Endothelial cell of umbilical vein (primary cell): ENCODE results near the gene PIANP. TPM values are rescaled to one million over a fixed set of nuclear protein-coding genes. Genes with fewer than 3 reads are reported as not detected.
A peak's percentile ranks its signal among the peaks of the same experiment; 100 is the strongest.

Experiments
- BruUV-seq: library from RNA; stranded (reverse); fragments of 400-500 nt; replicated peaks from 2 replicates; lab custom pipeline; 2021; lab: Mats Ljungman, UMichigan
- CTCF ChIA-PET: fragments of 300-600, 350-600 bp; sonication (Branson Sonifier 250); formaldehyde crosslinking; loops from one replicate; lab custom pipeline; 2021; ENCODE audit warnings: antibody characterized with exemption, inconsistent platforms; lab: Charles Lee
- POLR2A ChIA-PET: fragments of 300-600, 350-600 bp; sonication (Branson Sonifier 250); formaldehyde crosslinking; loops from one replicate; lab custom pipeline; 2021; ENCODE audit warnings: antibody characterized with exemption, inconsistent platforms; lab: Charles Lee
- DNase-seq: peaks from one replicate; pipeline ENCODE4 v3.0.0-alpha.2; 2011; ENCODE audit warnings: low read depth, low spot score
- FAIRE-seq: peaks from 2 replicates; lab custom pipeline; 2011; peaks lifted over from hg19 to GRCh38; lab: Jason Lieb, UNC
- H2AFZ ChIP-seq: 2 replicates; pipeline ENCODE4 v1.6.0; 2012; ENCODE audit warnings: low read depth, low read length, control low read depth, inconsistent platforms
- H3K27ac ChIP-seq: 2 replicates; pipeline ENCODE4 v1.5.1; 2011; ENCODE audit warnings: low read depth, mild to moderate bottlenecking, control low read depth, low read length, moderate library complexity; ENCODE audit not compliant: insufficient read depth
- H3K27me3 ChIP-seq, 2 experiments: 2 replicates each; pipeline versions ENCODE4 v1.6.0 to v1.6.1; 2011; ENCODE audit warnings: low read length in 2 of 2, mixed read lengths in 1 of 2; ENCODE audit not compliant: control insufficient read depth in 2 of 2, insufficient read depth in 2 of 2
- H3K36me3 ChIP-seq, 2 experiments: 2 replicates in 1 of 2; 3 replicates in 1 of 2; pipeline ENCODE4 v1.5.1; 2011; ENCODE audit warnings: low read length in 2 of 2, mild to moderate bottlenecking in 1 of 2, moderate library complexity in 1 of 2; ENCODE audit not compliant: control insufficient read depth in 2 of 2, insufficient read depth in 2 of 2; ENCODE audit errors: extremely low read depth in 1 of 2
- H3K4me1 ChIP-seq: 3 replicates; pipeline ENCODE4 v1.5.1; 2011; ENCODE audit warnings: mild to moderate bottlenecking, low read length; ENCODE audit not compliant: control insufficient read depth, insufficient read depth; ENCODE audit errors: extremely low read depth
- H3K4me2 ChIP-seq: 2 replicates; pipeline ENCODE4 v1.6.1; 2011; ENCODE audit warnings: low read length, control low read depth, mixed read lengths; ENCODE audit not compliant: insufficient read depth
- H3K4me3 ChIP-seq, 3 experiments: fragments of 200-600 bp in 1 of 3; sonication (generic), shearing (Covaris generic) in 1 of 3; replicated peaks in 1 of 3; 2 replicates each; pipeline ENCODE4 v1.5.1; 2011 to 2016; ENCODE audit warnings: control low read depth in 3 of 3, low read length in 3 of 3, mild to moderate bottlenecking in 2 of 3, inconsistent platforms in 1 of 3, low read depth in 1 of 3, moderate library complexity in 1 of 3; ENCODE audit not compliant: insufficient read depth in 1 of 3
- H3K79me2 ChIP-seq: 2 replicates; pipeline ENCODE4 v1.6.0; 2012; ENCODE audit warnings: low read length, inconsistent platforms; ENCODE audit not compliant: control insufficient read depth, insufficient read depth
- H3K9ac ChIP-seq: replicated peaks from 2 replicates; pipeline ENCODE3; 2011; ENCODE audit warnings: low read length, control low read depth; ENCODE audit not compliant: insufficient read depth; ENCODE audit errors: extremely low read depth
- H3K9me1 ChIP-seq: replicated peaks from 3 replicates; pipeline ENCODE4 v1.6.0; 2011; ENCODE audit warnings: mild to moderate bottlenecking, low read length; ENCODE audit not compliant: control insufficient read depth, insufficient read depth; ENCODE audit errors: extremely low read depth
- H3K9me3 ChIP-seq: replicated peaks from 2 replicates; pipeline ENCODE4 v1.5.1; 2012; ENCODE audit warnings: low read length, inconsistent platforms; ENCODE audit not compliant: control insufficient read depth, insufficient read depth
- H4K20me1 ChIP-seq: replicated peaks from 2 replicates; pipeline ENCODE3; 2011; ENCODE audit warnings: mild to moderate bottlenecking, low read length; ENCODE audit not compliant: control insufficient read depth, insufficient read depth; ENCODE audit errors: extremely low read depth
- CTCF ChIP-seq, 2 donors: IDR thresholded peaks; 1 replicate in 1 of 2; 2 replicates in 1 of 2; pipeline ENCODE4 v1.5.1; 2011; ENCODE audit warnings: low read length in 2 of 2, mild to moderate bottlenecking in 2 of 2, moderate library complexity in 2 of 2, control low read depth in 1 of 2, inconsistent platforms in 1 of 2, low read depth in 1 of 2; ENCODE audit not compliant: insufficient read depth in 1 of 2; ENCODE audit errors: extremely low read depth in 1 of 2
- EZH2 ChIP-seq: IDR thresholded peaks from 2 replicates; pipeline ENCODE4 v1.6.1; 2012; ENCODE audit warnings: borderline replicate concordance, low read depth, mild to moderate bottlenecking, moderate library complexity, low read length, inconsistent platforms; ENCODE audit not compliant: severe bottlenecking
- GATA2 ChIP-seq: IDR thresholded peaks from 2 replicates; pipeline ENCODE4 v1.7.0; 2011; ENCODE audit warnings: low read depth, mild to moderate bottlenecking, moderate library complexity, mixed read lengths, low read length; ENCODE audit not compliant: insufficient read length, insufficient read depth
- JUN ChIP-seq: IDR thresholded peaks from 2 replicates; pipeline ENCODE4 v1.6.1; 2011; ENCODE audit warnings: borderline replicate concordance, low read depth; ENCODE audit not compliant: insufficient read length, insufficient read depth
- MAX ChIP-seq: IDR thresholded peaks from 2 replicates; pipeline ENCODE4 v1.6.1; 2011; ENCODE audit not compliant: insufficient read depth, insufficient read length
- MYC ChIP-seq: IDR thresholded peaks from one replicate; pipeline ENCODE4 v1.6.1; 2011; ENCODE audit warnings: mild to moderate bottlenecking, low read depth, low read length
- POLR2A ChIP-seq: IDR thresholded peaks from 2 replicates; pipeline ENCODE4 v1.6.1; 2012; ENCODE audit warnings: low read depth, mild to moderate bottlenecking, control low read depth, low read length
- POLR2AphosphoS5 ChIP-seq: IDR thresholded peaks from 2 replicates; pipeline ENCODE4 v1.6.1; 2012; ENCODE audit warnings: low read depth, mild to moderate bottlenecking, control low read depth, low read length, moderate library complexity; ENCODE audit not compliant: insufficient read depth
- dilution Hi-C: fragments of 300-500 bp; cut with MboI; formaldehyde crosslinking; loops from one replicate; pipeline ENCODE4 v1.15.0; 2019; ENCODE audit warnings: low sequenced_read_pairs; ENCODE audit not compliant: extremely low pct_ligation_motif_present
- intact Hi-C: fragments of 100-400 bp; cut with micrococcal nuclease; formaldehyde crosslinking; loops from one replicate; pipeline ENCODE4 v1.10.0; 2022
- polyA plus RNA-seq, 4 experiments: library from polyadenylated mRNA; depleted of rRNA in 3 of 4; stranded (reverse) in 3 of 4; unstranded in 1 of 4; fragments of >200 nt; gene quantifications; 2 replicates each; pipeline versions ENCODE4 v1.2.1 to v1.2.3, GENCODE V29; 2011 to 2012; ENCODE audit warnings: missing spikeins in 1 of 4
- total RNA-seq: library from RNA; stranded (reverse); gene quantifications from 2 replicates; pipeline ENCODE4 v1.2.3, GENCODE V29; 2021

PIANP gene
- total and polyA plus RNA-seq, 2 donors (not counting 3 experiments of a cell fraction or from before 2014, with no cell fraction given): 0.10 to 0.55 TPM

GRCh38 chr12:6699989-6700645, 498 bp downstream of the PIANP start:
- dilution Hi-C loops: no loop called here
- Histone ChIP-seq H3K36me3 (no peaks in the 10 kb centered on the region), H2AFZ (peak overlapping the region; percentile 65), H3K4me3 (peak overlapping the region; percentile 6 to 46 (median 28)), H3K4me1 (peaks cover 4% of the 10 kb centered on the region), H4K20me1 (no peaks in the 10 kb centered on the region), H3K79me2 (no peaks in the 10 kb centered on the region), H3K9me3 (no peaks in the 10 kb centered on the region), H3K9me1 (no peaks in the 10 kb centered on the region), H3K4me2 (peak overlapping the region; percentile 25), H3K9ac (no peak overlapping the region), H3K27me3 (peaks cover 33 to 47% of the 10 kb centered on the region in 2 experiments), H3K27ac (no peak overlapping the region)
- ChIA-PET POLR2A (no interaction called here), CTCF (interaction anchor here (2.5 kb wide), 1 partner anchor 16 kb away, joined by 10 read pairs; no protein-coding TSS in a partner anchor)
- intact Hi-C loops: loop anchor here (1.0 to 5.0 kb wide), 2 partner anchors 11 to 148 kb away; partner anchors contain the start of gene ZNF384
- FAIRE-seq (no peak), DNase-seq (no peak)
- peak; percentile 90 for TF ChIP-seq EZH2
- no peak for TF ChIP-seq POLR2AphosphoS5
- no TSS peak for BruUV-seq

- H3K4me1 ChIP-seq: peaks cover 4% of the 10 kb centered on the region
- no peak overlapping the region for H3K27ac ChIP-seq
- ChIA-PET POLR2A (no interaction called here), CTCF (interaction anchor here (1.3 to 4.8 kb wide), 5 partner anchors 10 to 135 kb away, joined by 3 to 63 read pairs (median 7); no protein-coding TSS in a partner anchor)
- no peaks in the 10 kb centered on the region for H3K36me3 ChIP-seq
- BruUV-seq: no TSS peak
- FAIRE-seq (no peak), DNase-seq (no peak)
- no peaks in the 10 kb centered on the region for H3K9me3 ChIP-seq
- no peak overlapping the region for H3K4me3 ChIP-seq
- H3K9me1 ChIP-seq: no peaks in the 10 kb centered on the region
- H3K9ac ChIP-seq: no peak overlapping the region
- H2AFZ ChIP-seq: peak overlapping the region; percentile 24
- peaks cover 33 to 47% of the 10 kb centered on the region in 2 experiments for H3K27me3 ChIP-seq
- H4K20me1 ChIP-seq: no peaks in the 10 kb centered on the region
- no peaks in the 10 kb centered on the region for H3K79me2 ChIP-seq
- no peak overlapping the region for H3K4me2 ChIP-seq
- no peak for TF ChIP-seq CTCF (IDR thresholded peaks at IDR 0.05; ENCODE audit: extremely low read depth in 1 of 2, insufficient read depth in 1 of 2, low read depth in 1 of 2, low read length in 2 of 2)
- TF ChIP-seq MAX: no peak
- peak; percentile 81 for TF ChIP-seq EZH2
- TF ChIP-seq POLR2A: no peak
- no peak for TF ChIP-seq JUN
- no peak for TF ChIP-seq GATA2
- no peak for TF ChIP-seq POLR2AphosphoS5
- no peak for TF ChIP-seq MYC
- intact Hi-C loops: loop anchor here (1.0 to 5.0 kb wide), 2 partner anchors 10 to 147 kb away; partner anchors contain the start of gene ZNF384
- dilution Hi-C loops: no loop called here
Measured at GRCh38 chr12:6699259-6699988, 1.2 kb downstream of the PIANP start.
